ENCODE data around the gene ABCC8. TPM values are rescaled to one million over a fixed set of nuclear protein-coding genes. Genes with fewer than 3 reads are reported as not detected.

ABCC8 gene
- polyA plus RNA-seq, 1 of the 3 experiments (the other 2 are of a cell fraction), result 1.1 TPM

- Histone ChIP-seq H2AFZ (ENCODE audit: low read depth) (no peak overlapping the region), H3K4me1 (ENCODE audit: control insufficient read depth in 1 of 2, insufficient read depth in 2 of 2, low read depth in 1 of 2, low read length in 1 of 2) (peaks cover 0 to 6% of the 10 kb centered on the region in 2 experiments; a peak in 1 of 4 replicates), H4K20me1 (ENCODE audit: insufficient read depth) (no peaks in the 10 kb centered on the region), H3K36me3 (replicated peaks in 1 of 2; ENCODE audit: control insufficient read depth in 1 of 2, insufficient read depth in 2 of 2, low read length in 1 of 2) (no peaks in the 10 kb centered on the region), H3K27me3 (ENCODE audit: insufficient read depth) (no peaks in the 10 kb centered on the region), H3F3A (replicated peaks; ENCODE audit: insufficient read depth) (no peaks in the 10 kb centered on the region), H3K9me2 (no peaks in the 10 kb centered on the region), H3K27ac (ENCODE audit: low read depth in 2 of 2, low read length in 1 of 2) (no peak overlapping the region), H3K4me3 (ENCODE audit: low read depth in 2 of 2, low read length in 1 of 2) (no peak overlapping the region), H3K9me3 (no peaks in the 10 kb centered on the region), H3K79me2 (ENCODE audit: insufficient read depth) (no peaks in the 10 kb centered on the region), H3K9ac (no peak overlapping the region), H3K4me2 (no peak overlapping the region)
- TF ChIP-seq FOSL2 (IDR thresholded peaks at IDR 0.05; ENCODE audit: borderline replicate concordance, low read depth), result no peak
- TF ChIP-seq CTCF (IDR thresholded peaks at IDR 0.05), result no peak
- no peak for TF ChIP-seq MXI1 (IDR thresholded peaks at IDR 0.05; ENCODE audit: low read depth, low read length)
- no peak for TF ChIP-seq NRF1 (IDR thresholded peaks at IDR 0.05; ENCODE audit: low read depth, low read length)
- TF ChIP-seq CHD2 (IDR thresholded peaks at IDR 0.05; ENCODE audit: low read length, partially characterized antibody), result no peak
- TF ChIP-seq POLR2AphosphoS5 (IDR thresholded peaks at IDR 0.05; ENCODE audit: low read depth, low read length), result no peak
- TF ChIP-seq NFIC (IDR thresholded peaks at IDR 0.05; ENCODE audit: borderline replicate concordance), result no peak
- DNase-seq, result no peak
- POLR2A ChIA-PET, result no interaction called here
- CTCF ChIA-PET, result interaction anchor here (0.6 to 45.6 kb wide), 28 partner anchors 9 to 520 kb away, joined by 3 to 1101 read pairs (median 7); partner anchors contain the start of genes ABCC8, KCNJ11 and OTOG
- 100% methylated on average over 1 of the region's 4 CpGs for WGBS (ENCODE audit: low lambda C conversion rate)
Observed at GRCh38 chr11:17505146-17505545, 28.5 kb upstream of the ABCC8 start.

- H3K27me3 ChIP-seq (ENCODE audit: insufficient read depth), result no peaks in the 10 kb centered on the region
- no peaks in the 10 kb centered on the region for H4K20me1 ChIP-seq (ENCODE audit: insufficient read depth)
- no peak overlapping the region for H2AFZ ChIP-seq (ENCODE audit: low read depth)
- H3K36me3 ChIP-seq (replicated peaks in 1 of 2; ENCODE audit: control insufficient read depth in 1 of 2, insufficient read depth in 2 of 2, low read length in 1 of 2), result no peaks in the 10 kb centered on the region
- no peaks in the 10 kb centered on the region for H3K9me3 ChIP-seq
- H3F3A ChIP-seq (replicated peaks; ENCODE audit: insufficient read depth), result no peaks in the 10 kb centered on the region
- H3K4me2 ChIP-seq, result no peak overlapping the region
- H3K4me1 ChIP-seq (ENCODE audit: control insufficient read depth in 1 of 2, insufficient read depth in 2 of 2, low read depth in 1 of 2, low read length in 1 of 2), result peaks cover 0 to 4% of the 10 kb centered on the region in 2 experiments; a peak in 1 of 4 replicates
- no peaks in the 10 kb centered on the region for H3K79me2 ChIP-seq (ENCODE audit: insufficient read depth)
- CTCF ChIA-PET, result interaction anchor here (0.6 to 45.6 kb wide), 39 partner anchors 9 to 563 kb away, joined by 3 to 1101 read pairs (median 5); partner anchors contain the start of genes ABCC8, KCNJ11 and OTOG
- no peak for TF ChIP-seq IRF3 (IDR thresholded peaks at IDR 0.05; ENCODE audit: low read depth, low read length)
- TF ChIP-seq CHD2 (IDR thresholded peaks at IDR 0.05; ENCODE audit: low read length, partially characterized antibody), result peak; percentile 15
- TF ChIP-seq RAD21 (IDR thresholded peaks at IDR 0.05; ENCODE audit: low read length), result peak; percentile 96
- TF ChIP-seq FOXM1 (IDR thresholded peaks at IDR 0.05; ENCODE audit: low read depth), result no peak
- TF ChIP-seq CTCF (IDR thresholded peaks at IDR 0.05), result peak; percentile 87
- TF ChIP-seq RXRA (IDR thresholded peaks at IDR 0.05; ENCODE audit: borderline replicate concordance, low read depth), result no peak
- TF ChIP-seq SMC3 (IDR thresholded peaks at IDR 0.05; ENCODE audit: low read depth, low read length), result peak; percentile 98
- peak; percentile 88 for DNase-seq
- POLR2A ChIA-PET, result interaction anchor here (1.0 kb wide), 1 partner anchor 120 kb away, joined by 3 read pairs; no protein-coding TSS in a partner anchor
- 20% methylated on average over 8 of the region's 9 CpGs for WGBS (ENCODE audit: low lambda C conversion rate)
- no peak overlapping the region; a peak in 1 of 4 replicates for H3K4me3 ChIP-seq (ENCODE audit: low read depth in 2 of 2, low read length in 1 of 2)
- H3K27ac ChIP-seq (ENCODE audit: low read depth in 2 of 2, low read length in 1 of 2), result no peak overlapping the region
- H3K9me2 ChIP-seq, result no peaks in the 10 kb centered on the region
- H3K9ac ChIP-seq, result no peak overlapping the region
Observed at GRCh38 chr11:17504330-17505107, 27.9 kb upstream of the ABCC8 start.

All from SK-N-SH (cell line).